BJ (cell line): ENCODE data around the gene SOX15. TPM values are rescaled to one million over a fixed set of nuclear protein-coding genes. Genes with fewer than 3 reads are reported as not detected.

Experiments
- CTCF ChIA-PET: fragments of 350-600 bp; formaldehyde crosslinking; extraction: SDS; loops from one replicate; lab custom pipeline; 2021; ENCODE audit warnings: antibody characterized with exemption, inconsistent platforms; lab: Yijun Ruan, JAX
- POLR2A ChIA-PET: fragments of 300-600 bp; sonication (Branson Sonifier 250); formaldehyde crosslinking; extraction: SDS; loops from one replicate; lab custom pipeline; 2021; ENCODE audit warnings: antibody characterized with exemption; lab: Charles Lee
- DNase-seq: peaks from one replicate; pipeline ENCODE4 v3.0.0-alpha.2; 2011; ENCODE audit warnings: low read depth
- H3K27me3 ChIP-seq: 2 replicates; pipeline ENCODE4 v1.6.0; 2011; ENCODE audit warnings: low read length; ENCODE audit not compliant: control insufficient read depth, insufficient read depth
- H3K36me3 ChIP-seq: 2 replicates; pipeline ENCODE4 v1.5.1; 2011; ENCODE audit warnings: low read length; ENCODE audit not compliant: control insufficient read depth, insufficient read depth
- H3K4me3 ChIP-seq: 2 replicates; pipeline ENCODE4 v1.5.1; 2011; ENCODE audit warnings: low read depth, mild to moderate bottlenecking, control low read depth, low read length
- CTCF ChIP-seq: IDR thresholded peaks from 2 replicates; pipeline ENCODE4 v1.5.1; 2011; ENCODE audit warnings: low read depth, mild to moderate bottlenecking, control low read depth, inconsistent platforms, low read length, moderate library complexity; ENCODE audit not compliant: insufficient read depth
- polyA plus RNA-seq: library from polyadenylated mRNA; depleted of rRNA; stranded (reverse); fragments of >200 nt; gene quantifications from 2 replicates; pipeline ENCODE4 v1.2.3, GENCODE V29; 2011

SOX15 gene
- polyA plus RNA-seq, 1 experiment = 0.34 TPM

GRCh38 chr17:7577327-7578199 is 12.3 kb downstream of the SOX15 start:
- H3K4me3 ChIP-seq = no peak overlapping the region
- POLR2A ChIA-PET = no interaction called here
- H3K36me3 ChIP-seq = peaks cover 39% of the 10 kb centered on the region
- no peak for DNase-seq
- no peak for TF ChIP-seq CTCF
- no peaks in the 10 kb centered on the region for H3K27me3 ChIP-seq
- CTCF ChIA-PET = interaction anchor here (4.5 kb wide), 1 partner anchor 11 kb away, joined by 29 read pairs; the partner anchor contains the start of gene SOX15

GRCh38 chr17:7576432-7576937 is 13.4 kb downstream of the SOX15 start:
- POLR2A ChIA-PET = no interaction called here
- no peak overlapping the region for H3K4me3 ChIP-seq
- no peaks in the 10 kb centered on the region for H3K27me3 ChIP-seq
- peaks cover 39% of the 10 kb centered on the region for H3K36me3 ChIP-seq
- TF ChIP-seq CTCF = no peak
- CTCF ChIA-PET = interaction anchor here (1.0 to 4.5 kb wide), 3 partner anchors 13 to 111 kb away, joined by 5 to 29 read pairs (median 6); partner anchors contain the start of genes SOX15 and TP53
- DNase-seq = no peak

- H3K4me3 ChIP-seq = no peak overlapping the region
- POLR2A ChIA-PET = interaction anchor here (0.6 kb wide), 1 partner anchor 172 kb away, joined by 6 read pairs; the partner anchor contains the start of gene TMEM256
- peaks cover 42% of the 10 kb centered on the region for H3K36me3 ChIP-seq
- no peak for DNase-seq
- no peak for TF ChIP-seq CTCF
- H3K27me3 ChIP-seq = no peaks in the 10 kb centered on the region
- CTCF ChIA-PET = interaction anchor here (1.0 to 4.5 kb wide), 3 partner anchors 13 to 111 kb away, joined by 5 to 29 read pairs (median 6); partner anchors contain the start of genes SOX15 and TP53
Measured at GRCh38 chr17:7575959-7576358, 13.9 kb downstream of the SOX15 start.

GRCh38 chr17:7575481-7575883 is 14.4 kb downstream of the SOX15 start:
- no peak for DNase-seq
- ChIA-PET POLR2A (interaction anchor here (0.6 to 1.7 kb wide), 3 partner anchors 12 to 172 kb away, joined by 5 to 6 read pairs (median 6); partner anchors contain the start of genes TMEM256 and TP53), CTCF (interaction anchor here (0.7 to 4.5 kb wide), 5 partner anchors 8 to 112 kb away, joined by 3 to 29 read pairs (median 6); partner anchors contain the start of genes MPDU1, SOX15 and TP53)
- Histone ChIP-seq H3K4me3 (no peak overlapping the region), H3K27me3 (no peaks in the 10 kb centered on the region), H3K36me3 (peaks cover 46% of the 10 kb centered on the region)
- TF ChIP-seq CTCF = no peak
